Upper lobe of left lung (tissue), 4 donors: ENCODE results near the gene ROCK2.

Source experiments
- POLR2A ChIP-seq, 4 donors: fragments of 450-650 bp; IDR thresholded peaks; one replicate each; pipeline ENCODE4 v1.5.1; 2016 to 2017; ENCODE audit warnings: antibody characterized with exemption in 4 of 4, mild to moderate bottlenecking in 2 of 4
- TF ChIP-seq, protein P1 (sequence below), 6 experiments: fragments of 450-650 bp in 4 of 6; fragments of 200-600 bp in 2 of 6; sonication (generic) in 2 of 6; IDR thresholded peaks; one replicate each; pipeline ENCODE4 v1.5.1; 2016 to 2019; ENCODE audit warnings: antibody characterized with exemption in 6 of 6

GRCh38 chr2:11196246-11196645, 148.2 kb downstream of the ROCK2 start:
- TF ChIP-seq, protein P1, sequence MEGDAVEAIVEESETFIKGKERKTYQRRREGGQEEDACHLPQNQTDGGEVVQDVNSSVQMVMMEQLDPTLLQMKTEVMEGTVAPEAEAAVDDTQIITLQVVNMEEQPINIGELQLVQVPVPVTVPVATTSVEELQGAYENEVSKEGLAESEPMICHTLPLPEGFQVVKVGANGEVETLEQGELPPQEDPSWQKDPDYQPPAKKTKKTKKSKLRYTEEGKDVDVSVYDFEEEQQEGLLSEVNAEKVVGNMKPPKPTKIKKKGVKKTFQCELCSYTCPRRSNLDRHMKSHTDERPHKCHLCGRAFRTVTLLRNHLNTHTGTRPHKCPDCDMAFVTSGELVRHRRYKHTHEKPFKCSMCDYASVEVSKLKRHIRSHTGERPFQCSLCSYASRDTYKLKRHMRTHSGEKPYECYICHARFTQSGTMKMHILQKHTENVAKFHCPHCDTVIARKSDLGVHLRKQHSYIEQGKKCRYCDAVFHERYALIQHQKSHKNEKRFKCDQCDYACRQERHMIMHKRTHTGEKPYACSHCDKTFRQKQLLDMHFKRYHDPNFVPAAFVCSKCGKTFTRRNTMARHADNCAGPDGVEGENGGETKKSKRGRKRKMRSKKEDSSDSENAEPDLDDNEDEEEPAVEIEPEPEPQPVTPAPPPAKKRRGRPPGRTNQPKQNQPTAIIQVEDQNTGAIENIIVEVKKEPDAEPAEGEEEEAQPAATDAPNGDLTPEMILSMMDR (IDR thresholded peaks at IDR 0.05): no peak
- no peak for TF ChIP-seq POLR2A (IDR thresholded peaks at IDR 0.05)
